ENCODE results near the gene NOX5. TPM values are rescaled to one million over a fixed set of nuclear protein-coding genes. Genes with fewer than 3 reads are reported as not detected.
"Not testable (repeated sequence)": the region's sequence is repeated elsewhere in the genome, so short reads cannot be mapped to it uniquely, and the experiment has no call there.

NOX5 gene
- total and polyA plus RNA-seq, 2 donors (not counting 1 experiment from before 2014, with no cell fraction given) = 0.01 to 0.05 TPM

DNA sequence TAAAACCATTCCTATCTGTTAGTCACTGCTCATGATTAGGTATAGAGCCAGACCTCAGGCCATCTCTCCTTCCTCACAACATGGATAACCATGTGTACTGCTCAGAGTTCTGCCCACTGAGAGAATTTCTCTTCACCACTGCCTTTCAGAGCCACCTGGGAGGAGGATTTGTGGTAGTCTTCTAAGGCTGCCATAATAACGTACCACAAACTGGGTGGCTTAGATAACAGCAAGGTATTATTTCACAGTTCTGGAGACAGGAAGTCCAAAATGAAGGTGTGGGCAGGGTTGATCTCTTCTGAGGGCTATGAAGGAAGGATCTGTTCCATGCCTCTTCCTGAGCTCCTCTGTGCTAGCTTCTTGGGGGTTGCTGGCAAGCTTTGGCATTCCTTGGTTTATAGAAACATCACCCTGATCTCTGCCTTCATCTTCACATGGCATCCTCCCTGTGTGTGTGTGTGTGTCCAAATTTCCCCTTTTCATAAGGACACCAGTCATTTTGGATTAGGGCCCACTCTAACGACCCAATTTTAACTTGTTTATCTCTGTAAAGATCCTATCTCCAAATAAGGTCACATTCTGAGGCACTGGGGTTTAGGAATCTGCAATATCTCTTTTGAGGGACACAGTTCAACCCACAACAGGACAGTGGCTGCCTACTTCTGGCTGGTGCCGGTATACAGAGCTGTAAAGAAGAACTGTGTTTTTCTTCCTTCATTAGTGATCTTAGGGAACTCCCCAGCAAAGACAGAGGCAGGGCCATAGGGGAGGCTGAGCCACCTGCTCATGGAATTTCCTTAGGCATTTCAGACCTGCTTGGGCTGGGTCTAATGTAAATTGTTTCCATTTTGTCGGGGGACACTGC lies 42.1 kb upstream of the NOX5 start:
- CTCF ChIA-PET = no interaction called here
- H3K4me3 Mint-ChIP-seq = no peak overlapping the region
- H3K27ac ChIP-seq (ENCODE audit: low read length in 2 of 2) = no peak overlapping the region

DNA sequence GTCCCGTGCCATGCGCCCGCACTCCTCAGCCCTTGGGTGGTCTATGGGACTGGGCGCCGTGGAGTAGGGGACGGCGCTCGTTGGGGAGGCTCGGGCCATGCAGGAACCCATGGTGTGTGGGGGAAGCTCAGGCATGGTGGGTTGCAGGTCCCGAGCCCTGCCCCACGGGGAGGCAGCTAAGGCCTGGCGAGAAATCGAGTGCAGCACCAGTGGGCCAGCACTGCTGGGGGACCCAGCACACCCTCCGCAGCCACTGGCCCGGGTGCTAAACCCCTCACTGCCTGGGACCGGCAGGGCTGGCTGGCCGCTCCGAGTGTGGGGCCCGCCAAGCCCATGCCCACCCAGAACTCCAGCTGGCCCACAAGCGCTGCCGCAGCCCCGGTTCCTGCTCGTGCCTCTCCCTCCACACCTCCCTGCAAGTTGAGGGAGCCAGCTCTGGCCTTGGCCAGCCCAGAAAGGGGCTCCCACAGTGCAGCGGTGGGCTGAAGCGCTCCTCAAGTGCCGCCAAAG lies 38.8 kb upstream of the NOX5 start:
- DNase-seq; H3K79me2 ChIP-seq (ENCODE audit: control insufficient read depth, insufficient read depth, low read length); H3K4me2 ChIP-seq (replicated peaks; ENCODE audit: low read depth, low read length, poor library complexity, severe bottlenecking); H3K27me3 ChIP-seq (replicated peaks in 1 of 4; ENCODE audit: control extremely low read depth in 1 of 4, control insufficient read depth in 3 of 4, insufficient read depth in 4 of 4, low read length in 3 of 4); H3K27ac Mint-ChIP-seq; H2AFZ ChIP-seq (ENCODE audit: insufficient read depth, low read depth, low read length, poor library complexity, severe bottlenecking); H3K9ac ChIP-seq (ENCODE audit: low read length); H3K9me3 Mint-ChIP-seq (ENCODE audit: insufficient read depth); H4K20me1 ChIP-seq (ENCODE audit: control insufficient read depth, insufficient read depth, low read length, poor library complexity, severe bottlenecking); POLR2A ChIA-PET; intact Hi-C loops (cut with micrococcal nuclease); ATAC-seq (ENCODE audit: low read depth); H3K36me3 ChIP-seq (replicated peaks in 1 of 2; ENCODE audit: control extremely low read depth in 1 of 2, control insufficient read depth in 1 of 2, extremely low read depth in 1 of 2, insufficient read depth in 2 of 2, low read length in 1 of 2); CTCF ChIA-PET; H3K27ac ChIP-seq (ENCODE audit: low read length in 2 of 2); H3K4me3 Mint-ChIP-seq; H3K4me1 Mint-ChIP-seq; H3K4me1 ChIP-seq (ENCODE audit: control insufficient read depth in 2 of 2, insufficient read depth in 2 of 2, low read length in 2 of 2); H3K4me3 ChIP-seq (ENCODE audit: control extremely low read depth in 1 of 5, extremely low read depth in 1 of 5, insufficient read depth in 1 of 5, low read depth in 2 of 5, low read length in 4 of 5): not testable (repeated sequence)
- 98% methylated on average over 26 of the region's 26 CpGs for WGBS (ENCODE audit: insufficient coverage)
- H3K9me3 ChIP-seq (ENCODE audit: control extremely low read depth in 1 of 3, control insufficient read depth in 2 of 3, insufficient read depth in 1 of 3, low read length in 2 of 3) = peaks cover 0 to 12% (median 0%) of the 10 kb centered on the region in 3 donors
- peaks cover 14% of the 10 kb centered on the region for H3K27me3 Mint-ChIP-seq

More for the DNA sequence above, 42.1 kb upstream of the NOX5 start:
- DNase-seq (no peak), ATAC-seq (ENCODE audit: low read depth) (no peak)
- H3K4me1 ChIP-seq (ENCODE audit: control insufficient read depth in 2 of 2, insufficient read depth in 2 of 2, low read length in 2 of 2) = no peaks in the 10 kb centered on the region
- H3K4me3 ChIP-seq (ENCODE audit: control extremely low read depth in 1 of 5, extremely low read depth in 1 of 5, insufficient read depth in 1 of 5, low read depth in 2 of 5, low read length in 4 of 5) = no peak overlapping the region
- Mint-ChIP-seq H3K9me3 (ENCODE audit: insufficient read depth) (peaks cover 20% of the 10 kb centered on the region), H3K27ac (no peak overlapping the region), H3K27me3 (peaks cover 18% of the 10 kb centered on the region), H3K4me1 (no peaks in the 10 kb centered on the region)
- no peak overlapping the region for H2AFZ ChIP-seq (ENCODE audit: insufficient read depth, low read depth, low read length, poor library complexity, severe bottlenecking)
- no peaks in the 10 kb centered on the region for H3K79me2 ChIP-seq (ENCODE audit: control insufficient read depth, insufficient read depth, low read length)
- peaks cover 3 to 12% (median 6%) of the 10 kb centered on the region in 3 donors for H3K9me3 ChIP-seq (ENCODE audit: control extremely low read depth in 1 of 3, control insufficient read depth in 2 of 3, insufficient read depth in 1 of 3, low read length in 2 of 3)
- no peaks in the 10 kb centered on the region for H4K20me1 ChIP-seq (ENCODE audit: control insufficient read depth, insufficient read depth, low read length, poor library complexity, severe bottlenecking)
- no peak for TF ChIP-seq EZH2 (IDR thresholded peaks at IDR 0.05; ENCODE audit: borderline replicate concordance, insufficient read depth, low read depth, low read length, poor library complexity, severe bottlenecking)
- TF ChIP-seq, protein P1, sequence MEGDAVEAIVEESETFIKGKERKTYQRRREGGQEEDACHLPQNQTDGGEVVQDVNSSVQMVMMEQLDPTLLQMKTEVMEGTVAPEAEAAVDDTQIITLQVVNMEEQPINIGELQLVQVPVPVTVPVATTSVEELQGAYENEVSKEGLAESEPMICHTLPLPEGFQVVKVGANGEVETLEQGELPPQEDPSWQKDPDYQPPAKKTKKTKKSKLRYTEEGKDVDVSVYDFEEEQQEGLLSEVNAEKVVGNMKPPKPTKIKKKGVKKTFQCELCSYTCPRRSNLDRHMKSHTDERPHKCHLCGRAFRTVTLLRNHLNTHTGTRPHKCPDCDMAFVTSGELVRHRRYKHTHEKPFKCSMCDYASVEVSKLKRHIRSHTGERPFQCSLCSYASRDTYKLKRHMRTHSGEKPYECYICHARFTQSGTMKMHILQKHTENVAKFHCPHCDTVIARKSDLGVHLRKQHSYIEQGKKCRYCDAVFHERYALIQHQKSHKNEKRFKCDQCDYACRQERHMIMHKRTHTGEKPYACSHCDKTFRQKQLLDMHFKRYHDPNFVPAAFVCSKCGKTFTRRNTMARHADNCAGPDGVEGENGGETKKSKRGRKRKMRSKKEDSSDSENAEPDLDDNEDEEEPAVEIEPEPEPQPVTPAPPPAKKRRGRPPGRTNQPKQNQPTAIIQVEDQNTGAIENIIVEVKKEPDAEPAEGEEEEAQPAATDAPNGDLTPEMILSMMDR (IDR thresholded peaks at IDR 0.05) = no peak
- WGBS (ENCODE audit: insufficient coverage) = 86% methylated on average over 1 of the region's 4 CpGs
- no peak overlapping the region for H3K9ac ChIP-seq (ENCODE audit: low read length)
- H3K36me3 ChIP-seq (replicated peaks in 1 of 2; ENCODE audit: control extremely low read depth in 1 of 2, control insufficient read depth in 1 of 2, extremely low read depth in 1 of 2, insufficient read depth in 2 of 2, low read length in 1 of 2) = no peaks in the 10 kb centered on the region
- intact Hi-C loops (cut with micrococcal nuclease) = no loop called here
- H3K27me3 ChIP-seq (replicated peaks in 1 of 4; ENCODE audit: control extremely low read depth in 1 of 4, control insufficient read depth in 3 of 4, insufficient read depth in 4 of 4, low read length in 3 of 4) = peaks cover 0 to 4% (median 0%) of the 10 kb centered on the region in 4 experiments
- POLR2A ChIA-PET = no interaction called here
- no peak overlapping the region for H3K4me2 ChIP-seq (replicated peaks; ENCODE audit: low read depth, low read length, poor library complexity, severe bottlenecking)

DNA sequence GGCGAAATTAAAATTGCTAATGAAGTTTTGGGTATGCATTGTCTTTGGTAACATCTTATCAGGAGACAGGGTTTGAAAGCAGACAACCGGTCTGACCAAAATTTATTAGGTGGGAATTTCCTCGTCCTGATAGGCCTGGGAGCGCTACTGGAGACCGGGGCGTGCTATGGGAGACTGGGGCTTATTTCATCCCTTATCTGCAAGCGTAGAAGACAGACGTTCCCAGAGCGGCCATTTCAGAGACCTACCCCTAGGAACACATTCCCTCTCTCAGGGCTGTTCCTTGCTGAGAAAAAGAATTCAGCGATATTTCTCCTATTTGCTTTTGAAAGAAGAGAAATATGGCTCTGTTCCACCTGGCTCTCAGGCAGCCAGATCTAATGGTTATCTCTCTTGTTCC lies 37.1 kb upstream of the NOX5 start:
- H3K27ac ChIP-seq (ENCODE audit: low read length in 2 of 2); H3K9ac ChIP-seq (ENCODE audit: low read length); H3K27ac Mint-ChIP-seq; H3K36me3 ChIP-seq (replicated peaks in 1 of 2; ENCODE audit: control extremely low read depth in 1 of 2, control insufficient read depth in 1 of 2, extremely low read depth in 1 of 2, insufficient read depth in 2 of 2, low read length in 1 of 2); H3K27me3 ChIP-seq (replicated peaks in 1 of 4; ENCODE audit: control extremely low read depth in 1 of 4, control insufficient read depth in 3 of 4, insufficient read depth in 4 of 4, low read length in 3 of 4); H3K4me3 ChIP-seq (ENCODE audit: control extremely low read depth in 1 of 5, extremely low read depth in 1 of 5, insufficient read depth in 1 of 5, low read depth in 2 of 5, low read length in 4 of 5); CTCF ChIA-PET; H3K4me1 ChIP-seq (ENCODE audit: control insufficient read depth in 2 of 2, insufficient read depth in 2 of 2, low read length in 2 of 2); intact Hi-C loops (cut with micrococcal nuclease); DNase-seq; H3K4me3 Mint-ChIP-seq; ATAC-seq (ENCODE audit: low read depth); H3K4me1 Mint-ChIP-seq; H2AFZ ChIP-seq (ENCODE audit: insufficient read depth, low read depth, low read length, poor library complexity, severe bottlenecking); H3K9me3 Mint-ChIP-seq (ENCODE audit: insufficient read depth); H4K20me1 ChIP-seq (ENCODE audit: control insufficient read depth, insufficient read depth, low read length, poor library complexity, severe bottlenecking); POLR2A ChIA-PET; H3K79me2 ChIP-seq (ENCODE audit: control insufficient read depth, insufficient read depth, low read length); H3K4me2 ChIP-seq (replicated peaks; ENCODE audit: low read depth, low read length, poor library complexity, severe bottlenecking): not testable (repeated sequence)
- 90% methylated on average over 7 of the region's 10 CpGs for WGBS (ENCODE audit: insufficient coverage)
- peaks cover 14% of the 10 kb centered on the region for H3K27me3 Mint-ChIP-seq
- H3K9me3 ChIP-seq (ENCODE audit: control extremely low read depth in 1 of 3, control insufficient read depth in 2 of 3, insufficient read depth in 1 of 3, low read length in 2 of 3) = peaks cover 0 to 12% (median 0%) of the 10 kb centered on the region in 3 donors
